GM19238 (cell line): ENCODE measurements around the gene DIRAS2.

Experiments
- DNase-seq: peaks from one replicate; pipeline ENCODE4 v3.0.0; 2011; ENCODE audit warnings: low spot score; ENCODE audit not compliant: insufficient read length

Gene DIRAS2

GRCh38 chr9:90612957-90613356 lies 29.7 kb downstream of the DIRAS2 start:
- no peak for DNase-seq

GRCh38 chr9:90611568-90611967 lies 31.1 kb downstream of the DIRAS2 start:
- no peak for DNase-seq

- no peak for DNase-seq
These were observed 31.5 kb downstream of the DIRAS2 start for GRCh38 chr9:90611121-90611520.

- no peak for DNase-seq
These were observed 34.7 kb downstream of the DIRAS2 start for GRCh38 chr9:90607701-90608516.

GRCh38 chr9:90600029-90600428 lies 42.6 kb downstream of the DIRAS2 start:
- no peak for DNase-seq

GRCh38 chr9:90598191-90598590 lies 44.4 kb downstream of the DIRAS2 start:
- DNase-seq, result no peak

GRCh38 chr9:90593646-90594045 lies 49.0 kb downstream of the DIRAS2 start:
- DNase-seq, result no peak

GRCh38 chr9:90580576-90580975 lies 62.0 kb downstream of the DIRAS2 start:
- no peak for DNase-seq

GRCh38 chr9:90579181-90579580 lies 63.4 kb downstream of the DIRAS2 start:
- no peak for DNase-seq

- no peak for DNase-seq
These were observed 64.4 kb downstream of the DIRAS2 start for GRCh38 chr9:90578126-90578815.

- no peak for DNase-seq
These were observed 73.1 kb downstream of the DIRAS2 start for GRCh38 chr9:90569511-90569910.

GRCh38 chr9:90568667-90569066 lies 74.0 kb downstream of the DIRAS2 start:
- DNase-seq, result no peak

GRCh38 chr9:90562229-90562628 lies 80.4 kb downstream of the DIRAS2 start:
- no peak for DNase-seq
